GM06990 (cell line): ENCODE data around the gene OR4F6.

Experiments
- DNase-seq: peaks from one replicate; pipeline ENCODE4 v3.0.0-alpha.2; 2011; ENCODE audit not compliant: insufficient read length; ENCODE audit errors: extremely low read depth
- H3K27me3 ChIP-seq: replicated peaks from 2 replicates; pipeline ENCODE4 v1.6.0; 2011; ENCODE audit warnings: low read length; ENCODE audit not compliant: control insufficient read depth, insufficient read depth
- H3K36me3 ChIP-seq: 2 replicates; pipeline ENCODE4 v1.5.1; 2011; ENCODE audit warnings: low read length; ENCODE audit not compliant: control insufficient read depth, insufficient read depth
- H3K4me3 ChIP-seq: replicated peaks from 2 replicates; pipeline ENCODE4 v1.5.1; 2011; ENCODE audit warnings: low read depth, mild to moderate bottlenecking, control low read depth, low read length
- CTCF ChIP-seq: IDR thresholded peaks from 2 replicates; pipeline ENCODE4 v1.5.1; 2011; ENCODE audit warnings: low read length, control low read depth, mild to moderate bottlenecking, inconsistent platforms; ENCODE audit not compliant: insufficient read depth, poor library complexity, severe bottlenecking

The OR4F6 gene

GRCh38 chr15:101795455-101795854 is 7.9 kb upstream of the OR4F6 start:
- no peak for DNase-seq
- H3K4me3 ChIP-seq: no peak overlapping the region
- no peaks in the 10 kb centered on the region for H3K36me3 ChIP-seq
- TF ChIP-seq CTCF: no peak
- H3K27me3 ChIP-seq: no peaks in the 10 kb centered on the region

- H3K4me3 ChIP-seq: no peak overlapping the region
- TF ChIP-seq CTCF: no peak
- H3K36me3 ChIP-seq: no peaks in the 10 kb centered on the region
- no peaks in the 10 kb centered on the region for H3K27me3 ChIP-seq
- DNase-seq: no peak
Measured at GRCh38 chr15:101799665-101800064, 3.6 kb upstream of the OR4F6 start.

GRCh38 chr15:101801048-101801447 is 2.3 kb upstream of the OR4F6 start:
- no peak for DNase-seq
- Histone ChIP-seq H3K36me3 (no peaks in the 10 kb centered on the region), H3K4me3 (no peak overlapping the region), H3K27me3 (no peaks in the 10 kb centered on the region)
- no peak for TF ChIP-seq CTCF

- H3K36me3 ChIP-seq: no peaks in the 10 kb centered on the region
- DNase-seq: no peak
- no peak overlapping the region for H3K4me3 ChIP-seq
- no peak for TF ChIP-seq CTCF
- no peaks in the 10 kb centered on the region for H3K27me3 ChIP-seq
Measured at GRCh38 chr15:101803676-101804075, 367 bp downstream of the OR4F6 start.

- DNase-seq: no peak
- H3K4me3 ChIP-seq: no peak overlapping the region
- TF ChIP-seq CTCF: no peak
Measured at GRCh38 chr15:101804375-101804774, 1.1 kb downstream of the OR4F6 start.

GRCh38 chr15:101804941-101805340 is 1.6 kb downstream of the OR4F6 start:
- no peak for DNase-seq
- H3K4me3 ChIP-seq: no peak overlapping the region
- H3K36me3 ChIP-seq: no peaks in the 10 kb centered on the region
- no peaks in the 10 kb centered on the region for H3K27me3 ChIP-seq
- no peak for TF ChIP-seq CTCF

More at GRCh38 chr15:101804375-101804774, 1.1 kb downstream of the OR4F6 start:
- Histone ChIP-seq H3K27me3 (no peaks in the 10 kb centered on the region), H3K36me3 (no peaks in the 10 kb centered on the region)
